8988T (cell line): Measurements from ENCODE around the gene TPM2.

ENCODE experiments used
- DNase-seq: peaks from one replicate; pipeline ENCODE4 v3.0.0; 2011

Gene TPM2

GRCh38 chr9:35689542-35690293 is at the start of gene TPM2:
Gene TPM2, minus strand, starts transcription at chr9:35689925. Its CDS starts 108 bp downstream, at chr9:35689817.
- peak; percentile 81 for DNase-seq

GRCh38 chr9:35738924-35739323 is 49.2 kb upstream of the TPM2 start:
- no peak for DNase-seq

- no peak for DNase-seq
These were observed 48.5 kb upstream of the TPM2 start for GRCh38 chr9:35738186-35738585.

DNA sequence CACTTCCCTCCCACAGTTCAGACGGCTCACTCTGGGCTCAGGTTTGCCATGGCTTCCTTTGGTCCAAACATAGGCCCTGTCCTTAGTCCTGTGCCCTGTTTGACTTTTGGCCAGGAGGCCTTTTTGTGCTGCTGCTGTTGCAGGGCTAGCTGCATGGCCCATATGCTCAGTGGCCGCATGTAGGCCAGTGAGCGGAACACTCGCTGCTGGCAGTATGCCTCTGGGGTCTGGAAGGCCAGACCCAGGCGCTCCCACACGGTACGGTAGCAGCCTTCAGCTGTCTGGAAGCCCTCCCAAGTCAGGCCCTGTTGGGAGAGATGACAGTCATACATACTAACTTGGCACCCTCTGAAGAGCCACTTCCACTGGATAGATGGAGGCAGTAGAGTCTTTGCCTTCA is 47.4 kb upstream of the TPM2 start:
- no peak for DNase-seq

- DNase-seq, result peak; percentile 58
These were observed 46.5 kb upstream of the TPM2 start for GRCh38 chr9:35736201-35736633.

DNA sequence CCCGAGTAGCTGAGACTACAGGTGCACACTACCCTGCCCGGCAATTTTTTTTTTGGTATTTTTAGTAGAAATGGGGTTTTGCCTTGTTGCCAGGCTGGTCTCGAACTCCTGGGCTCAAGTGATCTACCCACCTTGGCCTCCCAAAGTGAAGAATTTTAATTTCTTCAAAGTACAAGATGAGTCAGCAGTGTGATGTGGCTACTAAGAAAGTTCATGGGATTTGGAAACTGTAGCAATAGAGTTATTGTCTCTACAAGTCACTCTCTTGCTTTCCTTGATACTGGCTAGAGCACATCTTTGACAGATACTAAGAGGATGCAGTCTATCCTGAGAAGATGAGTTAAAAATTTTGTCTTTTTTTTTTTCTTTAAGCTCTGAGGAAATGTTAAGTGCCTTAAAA is 44.4 kb upstream of the TPM2 start:
- no peak for DNase-seq

DNA sequence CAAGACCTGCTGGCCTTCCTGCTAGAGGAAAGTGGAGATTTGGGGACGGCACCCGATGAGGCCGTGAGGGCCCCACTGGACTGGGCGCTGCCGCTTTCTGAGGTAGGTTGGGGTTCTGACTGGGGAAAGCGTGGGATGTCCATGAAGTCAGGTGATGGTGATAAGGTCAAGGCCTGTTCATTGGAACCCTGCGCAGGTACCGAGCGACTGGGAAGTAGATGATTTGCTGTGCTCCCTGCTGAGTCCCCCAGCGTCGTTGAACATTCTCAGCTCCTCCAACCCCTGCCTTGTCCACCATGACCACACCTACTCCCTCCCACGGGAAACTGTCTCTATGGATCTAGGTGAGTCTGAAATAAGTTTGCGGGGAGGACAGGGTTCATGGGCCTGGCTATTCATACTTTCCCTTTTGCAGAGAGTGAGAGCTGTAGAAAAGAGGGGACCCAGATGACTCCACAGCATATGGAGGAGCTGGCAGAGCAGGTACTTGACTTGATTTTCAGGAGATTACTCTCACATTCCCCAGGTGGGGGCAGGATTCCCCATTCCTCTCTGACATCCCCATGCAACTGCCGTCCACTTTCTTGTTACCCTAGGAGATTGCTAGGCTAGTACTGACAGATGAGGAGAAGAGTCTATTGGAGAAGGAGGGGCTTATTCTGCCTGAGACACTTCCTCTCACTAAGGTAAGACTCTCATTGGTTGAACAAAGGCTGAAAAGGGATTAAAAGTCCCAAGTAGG is 43.2 kb upstream of the TPM2 start:
- DNase-seq, result peak; percentile 75

- peak; percentile 96 for DNase-seq
These were observed 42.6 kb upstream of the TPM2 start, which contains the start of the genes CREB3 and TLN1 for GRCh38 chr9:35732185-35732799. Gene CREB3, plus strand, starts transcription at chr9:35732666. Its CDS starts 107 bp downstream, at chr9:35732773. Gene TLN1, minus strand, starts transcription at chr9:35732195. Its CDS starts 6,501 bp downstream, at chr9:35725694.

DNA sequence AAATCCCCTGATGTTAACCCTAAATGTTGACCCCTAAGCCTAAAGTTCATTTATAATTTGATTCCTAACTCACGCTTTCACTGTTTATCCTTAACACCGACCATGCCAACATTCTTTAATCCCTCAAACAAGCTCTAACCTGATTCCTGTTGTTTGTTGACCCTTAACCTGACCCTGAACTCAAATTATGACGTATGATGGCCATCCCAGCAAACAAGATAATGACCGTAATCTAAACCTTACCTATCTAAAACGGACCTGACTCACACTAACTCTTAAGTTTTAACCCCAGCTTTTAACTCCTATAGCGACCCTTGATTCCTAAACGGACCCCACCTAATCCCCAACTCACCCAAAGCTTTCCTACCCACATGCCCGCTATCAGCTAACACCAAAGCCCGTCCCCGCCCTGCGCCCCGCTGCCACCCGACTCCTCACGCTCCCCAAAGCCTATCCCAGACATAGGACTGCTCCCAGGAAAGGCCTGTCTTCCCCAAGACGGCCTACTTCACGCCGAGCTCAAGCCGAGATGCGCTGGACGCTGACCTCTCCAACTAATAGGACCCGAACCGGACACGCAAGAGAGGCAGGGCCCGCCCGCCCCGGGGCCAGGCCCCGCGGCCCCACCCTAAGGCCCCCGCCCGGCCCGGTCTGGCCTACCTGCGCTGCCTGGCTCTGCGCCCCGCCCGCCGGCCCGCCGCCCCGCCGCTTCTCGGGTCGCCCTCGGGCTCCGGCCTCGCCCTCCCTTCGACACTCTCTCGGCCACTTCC is 41.9 kb upstream of the TPM2 start:
- no peak for DNase-seq

- no peak for DNase-seq
These were observed 40.7 kb upstream of the TPM2 start for GRCh38 chr9:35730486-35730854.

DNA sequence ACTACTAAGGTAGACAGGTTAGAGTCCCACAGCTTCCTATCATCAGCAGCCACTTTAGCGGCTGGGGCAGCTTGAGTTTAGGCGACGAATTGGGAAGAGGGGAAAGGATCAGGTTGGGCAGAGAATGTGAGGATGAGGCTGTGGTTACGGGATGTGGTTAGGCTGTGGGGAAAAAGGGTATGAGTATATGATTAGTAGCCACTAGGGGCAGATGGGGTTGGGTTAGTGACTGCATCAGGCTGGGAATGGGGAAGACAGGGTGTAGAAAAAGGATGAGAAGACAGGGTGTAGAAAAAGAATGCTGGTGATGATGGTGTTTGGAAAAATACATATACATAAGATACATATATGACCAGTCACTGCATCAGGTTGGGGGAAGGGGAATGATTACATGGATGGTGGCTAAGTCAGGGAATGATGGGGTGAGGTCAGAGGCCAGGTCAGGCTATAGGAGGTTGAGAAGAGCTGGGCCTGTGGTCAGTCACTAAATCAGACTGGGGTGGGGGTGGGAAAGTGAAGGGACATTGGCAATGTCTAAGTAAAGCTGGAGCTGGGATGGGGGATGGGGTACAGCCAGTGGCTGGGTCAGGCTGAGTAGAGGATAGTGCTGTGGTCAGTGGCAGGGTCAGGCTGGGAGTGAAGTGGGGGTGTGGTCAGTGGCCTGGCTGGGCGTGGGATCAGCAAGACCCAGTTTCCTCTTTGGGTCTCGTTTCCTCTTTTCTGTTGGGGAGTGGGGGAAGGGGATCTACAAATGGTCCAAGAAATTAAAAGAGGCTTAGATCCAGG is 40.2 kb upstream of the TPM2 start:
- peak; percentile 87 for DNase-seq

- DNase-seq, result no peak
These were observed 39.4 kb upstream of the TPM2 start for GRCh38 chr9:35729101-35729500.

DNA sequence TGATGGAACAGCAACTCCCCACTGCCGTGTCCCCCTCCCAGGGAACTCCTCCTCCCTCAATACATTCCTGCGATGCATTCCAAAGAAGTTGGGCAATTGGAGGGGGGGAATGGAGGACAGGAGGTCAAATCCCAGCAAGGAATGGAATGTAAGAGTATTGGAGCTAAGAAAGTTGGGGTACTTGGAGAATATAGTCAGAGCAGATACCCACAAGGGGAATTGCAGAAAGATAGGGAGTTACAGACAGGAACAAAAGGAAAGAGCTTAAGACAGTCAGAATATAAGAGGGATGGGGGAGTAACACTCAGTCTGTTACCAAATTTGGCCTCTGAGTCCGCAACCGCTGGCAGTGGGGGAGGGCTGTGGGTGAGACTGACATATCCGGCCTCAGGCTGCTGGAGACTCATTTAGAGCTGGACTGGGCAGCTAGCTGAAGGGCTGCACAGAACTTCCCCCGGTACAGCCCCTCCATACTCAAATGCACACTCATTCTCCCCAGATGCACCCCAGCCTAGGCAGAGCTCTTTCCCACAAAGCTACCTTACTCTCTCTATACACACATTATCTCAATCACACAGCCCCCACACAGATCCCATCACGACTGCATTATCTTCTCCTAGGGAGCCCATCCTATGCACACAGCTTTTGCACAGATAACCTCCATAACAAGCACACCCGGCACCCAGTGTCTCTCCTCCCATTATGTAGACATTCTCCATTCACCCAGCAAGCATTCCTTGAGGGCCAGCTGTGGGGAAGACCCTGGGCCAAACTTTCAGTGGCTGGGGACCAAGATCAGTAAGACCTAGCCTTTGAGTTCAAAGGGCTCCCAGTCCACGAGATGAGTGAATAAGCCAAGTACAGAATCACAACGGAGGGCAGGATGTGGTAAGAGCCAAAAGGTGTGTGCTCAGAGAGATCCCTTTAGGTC is 38.6 kb upstream of the TPM2 start:
- DNase-seq, result no peak

GRCh38 chr9:35727676-35728040 is 37.9 kb upstream of the TPM2 start:
- no peak for DNase-seq

GRCh38 chr9:35726931-35727330 is 37.2 kb upstream of the TPM2 start:
- peak; percentile 55 for DNase-seq

GRCh38 chr9:35725362-35725761 is 35.6 kb upstream of the TPM2 start:
- no peak for DNase-seq

DNA sequence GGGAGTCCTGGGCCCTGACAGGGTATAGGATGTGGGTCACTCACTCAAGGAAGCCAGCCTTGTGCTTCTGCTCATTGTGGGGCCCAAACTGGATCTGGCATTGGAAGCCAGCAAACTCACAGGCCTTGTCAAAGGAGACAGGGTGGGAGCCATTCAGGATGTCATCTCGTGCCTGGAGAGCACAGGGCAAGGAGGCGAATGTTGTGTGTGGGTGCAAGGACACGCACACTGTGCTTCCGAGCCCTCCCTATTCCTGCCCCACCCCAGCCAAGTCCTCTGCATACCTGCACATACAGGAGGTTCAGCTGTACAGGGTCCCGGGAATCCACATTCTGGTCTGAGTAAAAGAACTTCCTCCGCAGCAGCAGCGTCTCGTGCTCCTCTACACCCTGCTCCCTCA is 34.2 kb upstream of the TPM2 start:
- no peak for DNase-seq

DNA sequence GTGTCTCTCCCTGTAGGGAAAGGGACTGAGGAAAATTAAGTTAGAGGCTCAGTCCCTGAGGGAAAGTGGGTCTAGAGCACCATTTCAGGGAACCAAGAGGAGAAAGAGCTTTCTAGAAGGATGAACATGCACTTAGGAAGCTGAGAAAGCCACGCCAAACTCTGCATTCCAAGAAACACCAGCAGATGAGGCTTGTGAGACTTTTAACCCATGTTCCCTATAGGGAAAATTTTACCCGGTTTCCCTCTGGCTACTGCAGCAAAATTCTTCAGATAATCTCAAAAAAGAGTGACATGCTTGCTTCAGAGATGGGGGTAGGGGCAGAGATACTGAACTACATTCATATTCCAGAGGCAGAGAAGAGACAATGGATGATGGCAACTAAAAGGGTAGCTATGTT is 33.7 kb upstream of the TPM2 start:
- no peak for DNase-seq

GRCh38 chr9:35719546-35719945 is 29.8 kb upstream of the TPM2 start:
- no peak for DNase-seq

GRCh38 chr9:35718721-35719511 is 29.2 kb upstream of the TPM2 start:
- DNase-seq, result no peak
